ENCODE measurements around the gene NKAIN4. TPM values are rescaled to one million over a fixed set of nuclear protein-coding genes. Genes with fewer than 3 reads are reported as not detected.

NKAIN4 gene
- total RNA-seq, 1 donor from 2014 or later = 16.1 TPM

GRCh38 chr20:63297371-63297781, 43.1 kb upstream of the NKAIN4 start:
- H3K9me3 Mint-ChIP-seq = peaks cover 8% of the 10 kb centered on the region
- no peak overlapping the region for H3K27ac Mint-ChIP-seq
- H3K27me3 Mint-ChIP-seq (ENCODE audit: low read depth) = peaks cover 44% of the 10 kb centered on the region
- peaks cover 1% of the 10 kb centered on the region for H3K4me1 Mint-ChIP-seq
- no peak overlapping the region for H3K4me3 Mint-ChIP-seq
- no peak for TF ChIP-seq CTCF (IDR thresholded peaks at IDR 0.05; ENCODE audit: unreplicated experiment)
- no peak for DNase-seq (ENCODE audit: low spot score in 2 of 2, unreplicated experiment in 2 of 2)
- H3K36me3 Mint-ChIP-seq = no peaks in the 10 kb centered on the region

DNA sequence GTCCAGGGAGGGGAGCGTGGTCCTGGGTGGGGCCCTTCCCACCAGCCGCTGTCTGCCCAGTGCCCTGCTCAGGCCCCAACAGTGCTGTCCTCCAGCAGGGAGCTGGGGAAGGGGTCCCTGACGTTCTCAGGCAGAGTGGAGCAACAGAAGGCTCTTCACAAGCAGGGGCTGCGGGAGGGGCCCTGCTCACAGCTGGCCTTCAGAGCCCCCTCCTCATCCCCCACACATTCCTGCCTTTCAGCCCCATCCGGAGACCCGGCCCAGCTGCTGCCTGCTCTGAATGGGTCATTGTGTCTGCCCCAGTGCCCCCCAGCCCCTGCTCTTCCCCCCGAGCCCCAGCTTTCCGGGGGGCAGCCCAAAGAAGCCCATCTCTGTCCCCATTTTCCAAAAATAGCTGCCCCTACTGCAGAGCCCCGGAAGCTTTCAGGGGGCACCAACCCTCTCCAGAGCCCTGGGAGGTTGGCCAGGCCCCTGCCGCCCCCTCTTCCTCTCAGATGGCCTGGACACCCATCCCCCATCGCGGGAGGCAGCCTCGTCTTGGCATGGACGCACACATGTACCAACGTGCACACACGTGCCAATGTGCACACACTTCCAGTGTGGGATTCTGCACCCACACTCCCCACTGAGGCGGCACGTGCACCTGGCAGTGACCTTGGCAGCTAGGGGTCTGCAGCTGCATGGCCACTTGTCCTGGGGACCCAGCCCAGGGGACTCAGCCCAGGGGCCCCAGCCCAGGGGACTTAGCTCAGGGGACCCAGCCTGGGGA, 42.5 kb upstream of the NKAIN4 start:
- no peak for TF ChIP-seq CTCF (IDR thresholded peaks at IDR 0.05; ENCODE audit: unreplicated experiment)
- Mint-ChIP-seq H3K9me3 (peaks cover 4% of the 10 kb centered on the region), H3K27ac (no peak overlapping the region), H3K27me3 (ENCODE audit: low read depth) (peaks cover 42% of the 10 kb centered on the region), H3K4me3 (no peak overlapping the region), H3K36me3 (no peaks in the 10 kb centered on the region), H3K4me1 (peaks cover 1% of the 10 kb centered on the region)
- DNase-seq (ENCODE audit: low spot score in 2 of 2, unreplicated experiment in 2 of 2) = no peak

GRCh38 chr20:63295846-63296245, 41.6 kb upstream of the NKAIN4 start:
- TF ChIP-seq CTCF (IDR thresholded peaks at IDR 0.05; ENCODE audit: unreplicated experiment) = no peak
- Mint-ChIP-seq H3K4me3 (no peak overlapping the region), H3K9me3 (no peaks in the 10 kb centered on the region), H3K36me3 (no peaks in the 10 kb centered on the region), H3K4me1 (peaks cover 1% of the 10 kb centered on the region), H3K27ac (no peak overlapping the region), H3K27me3 (ENCODE audit: low read depth) (peaks cover 37% of the 10 kb centered on the region)
- DNase-seq (ENCODE audit: low spot score in 2 of 2, unreplicated experiment in 2 of 2) = no peak

DNA sequence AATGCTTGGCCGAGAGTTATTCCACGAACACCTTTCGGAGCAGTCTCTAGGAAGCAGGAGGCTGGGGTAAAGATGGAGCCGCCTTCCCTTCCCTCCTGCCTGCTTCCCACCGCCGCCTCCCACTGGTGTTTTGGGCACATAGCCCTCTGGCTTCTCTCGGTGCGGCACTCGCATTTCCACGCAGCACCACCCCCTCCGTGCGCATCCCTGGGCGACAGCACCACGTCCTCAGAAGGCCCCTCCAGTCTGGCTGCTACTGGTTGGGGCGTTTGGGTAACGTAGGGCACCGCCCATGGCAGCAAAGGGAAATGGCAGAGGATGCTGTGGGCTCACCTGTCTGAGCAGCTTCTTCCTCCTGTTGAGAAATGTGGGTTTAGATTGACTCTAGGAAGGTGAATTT, 41.2 kb upstream of the NKAIN4 start:
- Mint-ChIP-seq H3K9me3 (no peaks in the 10 kb centered on the region), H3K27ac (no peak overlapping the region), H3K27me3 (ENCODE audit: low read depth) (peaks cover 32% of the 10 kb centered on the region), H3K4me1 (peaks cover 1% of the 10 kb centered on the region), H3K4me3 (no peak overlapping the region), H3K36me3 (no peaks in the 10 kb centered on the region)
- no peak for TF ChIP-seq CTCF (IDR thresholded peaks at IDR 0.05; ENCODE audit: unreplicated experiment)
- no peak for DNase-seq (ENCODE audit: low spot score in 2 of 2, unreplicated experiment in 2 of 2)

- no peak for DNase-seq (ENCODE audit: low spot score in 2 of 2, unreplicated experiment in 2 of 2)
- Mint-ChIP-seq H3K27ac (no peak overlapping the region), H3K4me1 (peaks cover 1% of the 10 kb centered on the region), H3K27me3 (ENCODE audit: low read depth) (peaks cover 28% of the 10 kb centered on the region), H3K9me3 (no peaks in the 10 kb centered on the region), H3K4me3 (no peak overlapping the region), H3K36me3 (no peaks in the 10 kb centered on the region)
- no peak for TF ChIP-seq CTCF (IDR thresholded peaks at IDR 0.05; ENCODE audit: unreplicated experiment)
Measured at GRCh38 chr20:63295018-63295417, 40.8 kb upstream of the NKAIN4 start.
